Muscle of back (tissue), 11 donors: ENCODE measurements around the gene COL25A1. TPM values are rescaled to one million over a fixed set of nuclear protein-coding genes. Genes with fewer than 3 reads are reported as not detected.
"Not testable (repeated sequence)": the region's sequence is repeated elsewhere in the genome, so short reads cannot be mapped to it uniquely, and the experiment has no call there.

ENCODE experiments used
- DNase-seq, 3 donors: peaks; one replicate each; pipeline versions ENCODE4 v3.0.0 to v3.0.0-alpha.2; 2013
- polyA plus RNA-seq, 10 donors: library from polyadenylated mRNA; unstranded; fragments of 120-200 nt; gene quantifications; one replicate each; pipeline ENCODE4 v1.2.1, GENCODE V29; 2013; ENCODE audit not compliant: insufficient read length in 10 of 10

Gene COL25A1
- polyA plus RNA-seq, 10 donors, result 4.2 to 8.4 (median 4.8) TPM

GRCh38 chr4:109053257-109053656 lies 249.2 kb downstream of the COL25A1 start:
- DNase-seq, result no peak

- DNase-seq, result no peak
Observed at GRCh38 chr4:109052821-109053220, 249.6 kb downstream of the COL25A1 start.

- DNase-seq, result no peak
Observed at GRCh38 chr4:109051054-109051453, 251.4 kb downstream of the COL25A1 start.

GRCh38 chr4:109049926-109050325 lies 252.5 kb downstream of the COL25A1 start:
- DNase-seq, result no peak

- DNase-seq, result peak; percentile 55 to 73 (median 67)
Observed at GRCh38 chr4:109046471-109047201, 255.8 kb downstream of the COL25A1 start.

GRCh38 chr4:109044431-109044830 lies 258.0 kb downstream of the COL25A1 start:
- no peak for DNase-seq

- DNase-seq, result no peak
Observed at GRCh38 chr4:109043286-109043685, 259.2 kb downstream of the COL25A1 start.

GRCh38 chr4:109041463-109042360 lies 260.7 kb downstream of the COL25A1 start:
- DNase-seq, result no peak

GRCh38 chr4:109040441-109040840 lies 262.0 kb downstream of the COL25A1 start:
- no peak for DNase-seq

GRCh38 chr4:109037026-109037425 lies 265.4 kb downstream of the COL25A1 start:
- peak in 1 of 3 donors; percentile 46 for DNase-seq

- DNase-seq, result no peak
Observed at GRCh38 chr4:109033993-109034392, 268.5 kb downstream of the COL25A1 start.

- DNase-seq, result no peak
Observed at GRCh38 chr4:109032671-109033070, 269.8 kb downstream of the COL25A1 start.

GRCh38 chr4:109029987-109030386 lies 272.5 kb downstream of the COL25A1 start:
- DNase-seq, result no peak

GRCh38 chr4:109027016-109027500 lies 275.4 kb downstream of the COL25A1 start:
- no peak for DNase-seq

GRCh38 chr4:109026588-109026987 lies 275.9 kb downstream of the COL25A1 start:
- no peak for DNase-seq

- DNase-seq, result no peak
Observed at GRCh38 chr4:109025471-109026076, 276.9 kb downstream of the COL25A1 start.

GRCh38 chr4:109022961-109023360 lies 279.5 kb downstream of the COL25A1 start:
- no peak for DNase-seq

- not testable (repeated sequence) for DNase-seq
Observed at GRCh38 chr4:109021630-109022029, 280.8 kb downstream of the COL25A1 start.

- DNase-seq, result no peak
Observed at GRCh38 chr4:109020861-109021260, 281.6 kb downstream of the COL25A1 start.

- DNase-seq, result no peak
Observed at GRCh38 chr4:109016200-109016599, 286.3 kb downstream of the COL25A1 start.

GRCh38 chr4:109015413-109015810 lies 287.0 kb downstream of the COL25A1 start:
- DNase-seq, result no peak
